HEK293 (cell line): ENCODE data around the gene SLC25A11.

Experiments
- CTCF ChIA-PET: fragments of 350-600 bp; formaldehyde crosslinking; extraction: SDS; loops from one replicate; lab custom pipeline; 2021; ENCODE audit warnings: antibody characterized with exemption; lab: Yijun Ruan, JAX
- POLR2A ChIA-PET: fragments of 300-600 bp; formaldehyde crosslinking; extraction: SDS; loops from one replicate; lab custom pipeline; 2020; ENCODE audit warnings: antibody characterized with exemption, inconsistent platforms; lab: Yijun Ruan, JAX
- H3K27ac ChIP-seq: fragments of 200-500 bp; sonication (Bioruptor generic); 2 replicates; pipeline ENCODE4 v1.5.1; 2014; ENCODE audit warnings: low read depth, low read length, control low read depth, inconsistent platforms; ENCODE audit errors: extremely low read depth
- H3K36me3 ChIP-seq, 2 experiments: fragments of 200-500 bp in 1 of 2; sonication (Bioruptor generic) in 1 of 2; 1 replicate in 1 of 2; 2 replicates in 1 of 2; pipeline ENCODE4 v1.5.1; 2014 to 2017; ENCODE audit warnings: inconsistent platforms in 2 of 2, low read length in 2 of 2; ENCODE audit not compliant: control insufficient read depth in 2 of 2, insufficient read depth in 1 of 2
- H3K4me1 ChIP-seq: fragments of 200-500 bp; sonication (Bioruptor generic); 2 replicates; pipeline ENCODE4 v1.5.1; 2014; ENCODE audit warnings: mild to moderate bottlenecking, low read length, inconsistent platforms; ENCODE audit not compliant: control insufficient read depth, insufficient read depth
- H3K4me3 ChIP-seq: 2 replicates; pipeline ENCODE4 v1.5.1; 2011; ENCODE audit warnings: low read depth, mild to moderate bottlenecking, control low read depth, low read length, moderate library complexity
- H3K9me3 ChIP-seq: fragments of 200-500 bp; sonication (Bioruptor generic); 2 replicates; pipeline ENCODE4 v1.5.1; 2014; ENCODE audit warnings: low read depth, low read length, inconsistent platforms; ENCODE audit not compliant: control insufficient read depth, insufficient read depth
- HOXC10 ChIP-seq: sonication (generic); formaldehyde crosslinking; IDR thresholded peaks from 2 replicates; pipeline ENCODE4 v1.8.1; 2023; ENCODE audit warnings: mild to moderate bottlenecking, missing genetic modification reagents
- HOXD13 ChIP-seq: sonication (generic); formaldehyde crosslinking; IDR thresholded peaks from 2 replicates; pipeline ENCODE4 v1.8.0; 2022; ENCODE audit warnings: missing genetic modification reagents, borderline replicate concordance
- SCRT2 ChIP-seq: fragments of 450-650 bp; formaldehyde crosslinking; IDR thresholded peaks from 2 replicates; pipeline ENCODE4 v1.5.1; 2016; ENCODE audit warnings: missing biosample characterization, missing genetic modification characterization
- ZBTB17 ChIP-seq: fragments of 450-650 bp; formaldehyde crosslinking; IDR thresholded peaks from 2 replicates; pipeline ENCODE4 v1.5.1; 2016; ENCODE audit warnings: missing biosample characterization, missing genetic modification characterization
- ZBTB20 ChIP-seq: fragments of 450-650 bp; formaldehyde crosslinking; IDR thresholded peaks from 2 replicates; pipeline ENCODE4 v1.5.1; 2016; ENCODE audit warnings: missing biosample characterization, missing genetic modification characterization
- ZEB2 ChIP-seq: fragments of 450-650 bp; formaldehyde crosslinking; IDR thresholded peaks from 2 replicates; pipeline ENCODE4 v1.5.1; 2016; ENCODE audit warnings: missing biosample characterization, missing genetic modification characterization
- ZFHX2 ChIP-seq: fragments of 450-650 bp; formaldehyde crosslinking; conservative IDR thresholded peaks from 2 replicates; pipeline ENCODE4 v1.5.1; 2016; ENCODE audit warnings: missing biosample characterization, missing genetic modification characterization
- ZFP69B ChIP-seq: fragments of 450-650 bp; formaldehyde crosslinking; IDR thresholded peaks from 2 replicates; pipeline ENCODE4 v1.5.1; 2016; ENCODE audit warnings: missing biosample characterization, missing genetic modification characterization
- ZIC2 ChIP-seq: fragments of 450-650 bp; formaldehyde crosslinking; IDR thresholded peaks from 2 replicates; pipeline ENCODE4 v1.5.1; 2016; ENCODE audit warnings: missing biosample characterization, missing genetic modification characterization
- ZNF10 ChIP-seq: fragments of 450-650 bp; formaldehyde crosslinking; IDR thresholded peaks from 2 replicates; pipeline ENCODE4 v1.5.1; 2017; ENCODE audit warnings: missing biosample characterization, missing genetic modification characterization
- ZNF221 ChIP-seq: fragments of 450-650 bp; formaldehyde crosslinking; IDR thresholded peaks from 2 replicates; pipeline ENCODE4 v1.5.1; 2017; ENCODE audit warnings: missing biosample characterization, missing genetic modification characterization, borderline replicate concordance
- ZNF23 ChIP-seq: fragments of 450-650 bp; formaldehyde crosslinking; IDR thresholded peaks from 2 replicates; pipeline ENCODE4 v1.5.1; 2016; ENCODE audit warnings: missing biosample characterization, missing genetic modification characterization, borderline replicate concordance
- ZNF274 ChIP-seq, 2 experiments: fragments of 200-500 bp in 1 of 2; fragments of 450-650 bp in 1 of 2; sonication (Bioruptor generic) in 1 of 2; formaldehyde crosslinking in 1 of 2; IDR thresholded peaks; 2 replicates each; pipeline versions ENCODE4 v1.5.1 to v1.6.1; 2014 to 2016; ENCODE audit warnings: borderline replicate concordance in 1 of 2, inconsistent platforms in 1 of 2, low read length in 1 of 2, missing biosample characterization in 1 of 2, missing genetic modification characterization in 1 of 2
- ZNF324 ChIP-seq: fragments of 450-650 bp; formaldehyde crosslinking; IDR thresholded peaks from 2 replicates; pipeline ENCODE4 v1.5.1; 2016; ENCODE audit warnings: missing biosample characterization, missing genetic modification characterization
- ZNF341 ChIP-seq: fragments of 450-650 bp; formaldehyde crosslinking; IDR thresholded peaks from 2 replicates; pipeline ENCODE4; 2016; ENCODE audit warnings: low read depth, missing biosample characterization, missing genetic modification characterization
- ZNF366 ChIP-seq: fragments of 450-650 bp; formaldehyde crosslinking; conservative IDR thresholded peaks from 2 replicates; pipeline ENCODE4 v1.5.1; 2016; ENCODE audit warnings: missing biosample characterization, missing genetic modification characterization
- ZNF394 ChIP-seq: fragments of 450-650 bp; formaldehyde crosslinking; IDR thresholded peaks from 2 replicates; pipeline ENCODE4 v1.5.1; 2016; ENCODE audit warnings: missing biosample characterization, missing genetic modification characterization, mild to moderate bottlenecking, moderate library complexity, borderline replicate concordance
- ZNF398 ChIP-seq: fragments of 450-650 bp; formaldehyde crosslinking; IDR thresholded peaks from 2 replicates; pipeline ENCODE4 v1.5.1; 2017; ENCODE audit warnings: missing biosample characterization, missing genetic modification characterization
- ZNF48 ChIP-seq: fragments of 450-650 bp; formaldehyde crosslinking; IDR thresholded peaks from 2 replicates; pipeline ENCODE4 v1.5.1; 2016; ENCODE audit warnings: missing biosample characterization, missing genetic modification characterization
- ZNF501 ChIP-seq: fragments of 450-650 bp; formaldehyde crosslinking; IDR thresholded peaks from 2 replicates; pipeline ENCODE4 v1.5.1; 2016; ENCODE audit warnings: missing biosample characterization, missing genetic modification characterization
- ZNF530 ChIP-seq: fragments of 450-650 bp; formaldehyde crosslinking; IDR thresholded peaks from 2 replicates; pipeline ENCODE4 v1.5.1; 2016; ENCODE audit warnings: low read depth, missing biosample characterization, missing genetic modification characterization
- ZNF558 ChIP-seq: fragments of 450-650 bp; formaldehyde crosslinking; IDR thresholded peaks from 2 replicates; pipeline ENCODE4 v1.5.1; 2016; ENCODE audit warnings: missing biosample characterization, missing genetic modification characterization
- ZNF596 ChIP-seq: fragments of 450-650 bp; IDR thresholded peaks from 2 replicates; pipeline ENCODE4 v1.5.0; 2018; ENCODE audit warnings: missing biosample characterization, mild to moderate bottlenecking, missing genetic modification characterization, moderate library complexity
- ZNF660 ChIP-seq: fragments of 450-650 bp; IDR thresholded peaks from 2 replicates; pipeline ENCODE4 v1.5.1; 2018; ENCODE audit warnings: missing biosample characterization, mild to moderate bottlenecking, missing genetic modification characterization
- TF ChIP-seq, protein P1 (sequence below): fragments of 450-650 bp; formaldehyde crosslinking; IDR thresholded peaks from 2 replicates; pipeline ENCODE4; 2016; ENCODE audit warnings: missing biosample characterization, missing genetic modification characterization
- TF ChIP-seq, protein P2 (sequence below): fragments of 450-650 bp; formaldehyde crosslinking; IDR thresholded peaks from 2 replicates; pipeline ENCODE4 v1.5.1; 2016; ENCODE audit warnings: missing biosample characterization, missing genetic modification characterization
- TF ChIP-seq, protein P3 (sequence below): fragments of 450-650 bp; formaldehyde crosslinking; IDR thresholded peaks from 2 replicates; pipeline ENCODE4 v1.5.1; 2016; ENCODE audit warnings: missing biosample characterization, missing genetic modification characterization

Gene SLC25A11

GRCh38 chr17:4969047-4969550 lies 29.3 kb upstream of the SLC25A11 start:
- ChIA-PET CTCF (interaction anchor here (0.5 to 3.1 kb wide), 6 partner anchors 11 to 60 kb away, joined by 3 to 19 read pairs (median 4); partner anchors contain the start of genes CAMTA2 and SLC25A11), POLR2A (interaction anchor here (3.6 to 11.3 kb wide), 3 partner anchors 18 to 29 kb away, joined by 40 to 358 read pairs (median 106); partner anchors contain the start of genes CAMTA2, ENO3, PFN1 and RNF167)

DNA sequence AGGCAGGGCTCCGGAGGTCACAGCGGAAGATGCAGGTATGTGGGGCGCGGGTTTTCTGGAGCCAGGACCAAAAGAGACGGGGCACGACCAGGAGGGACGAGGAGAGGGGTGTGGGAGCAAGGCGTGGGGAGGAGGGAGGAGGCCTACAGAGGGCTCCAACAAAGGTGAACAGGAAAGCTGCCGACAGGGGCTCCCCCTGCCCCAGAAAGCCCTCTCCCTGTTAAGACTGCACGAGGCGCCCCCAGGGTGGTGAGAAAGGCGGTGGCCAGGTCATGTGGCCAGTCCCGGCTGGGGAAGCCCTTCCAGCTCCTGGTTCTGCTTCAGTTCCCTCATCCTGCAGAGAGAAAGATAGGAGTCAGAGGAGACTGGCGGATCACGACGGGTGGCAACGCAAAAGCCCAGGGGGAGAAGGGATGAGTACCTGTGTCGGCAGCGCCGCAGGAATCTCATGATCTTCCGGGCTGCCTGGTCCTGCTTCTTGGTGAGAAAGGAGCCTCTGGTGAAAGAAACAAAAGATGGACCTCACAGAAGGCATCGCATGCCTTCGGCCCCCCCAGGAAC lies 28.7 kb upstream of the SLC25A11 start:
- peak overlapping the region; percentile 70 for H3K4me3 ChIP-seq
- H3K36me3 ChIP-seq, result peaks cover 30 to 48% of the 10 kb centered on the region in 2 experiments
- TF ChIP-seq ZNF10 (tag by site-specific recombination) (no peak), ZBTB20 (tag by site-specific recombination) (no peak), ZNF501 (tag by site-specific recombination) (no peak), ZNF221 (tag by site-specific recombination) (no peak), ZNF341 (tag by site-specific recombination) (peak; percentile 30; the same call in 1 of the 2 replicates), ZIC2 (tag by site-specific recombination) (peak; percentile 68), ZNF23 (tag by site-specific recombination) (no peak)
- TF ChIP-seq, protein P1, sequence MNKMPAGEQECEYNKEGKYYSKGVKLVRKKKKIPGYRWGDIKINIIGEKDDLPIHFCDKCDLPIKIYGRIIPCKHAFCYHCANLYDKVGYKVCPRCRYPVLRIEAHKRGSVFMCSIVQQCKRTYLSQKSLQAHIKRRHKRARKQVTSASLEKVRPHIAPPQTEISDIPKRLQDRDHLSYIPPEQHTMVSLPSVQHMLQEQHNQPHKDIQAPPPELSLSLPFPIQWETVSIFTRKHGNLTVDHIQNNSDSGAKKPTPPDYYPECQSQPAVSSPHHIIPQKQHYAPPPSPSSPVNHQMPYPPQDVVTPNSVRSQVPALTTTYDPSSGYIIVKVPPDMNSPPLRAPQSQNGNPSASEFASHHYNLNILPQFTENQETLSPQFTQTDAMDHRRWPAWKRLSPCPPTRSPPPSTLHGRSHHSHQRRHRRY (tag by site-specific recombination), result no peak
- TF ChIP-seq, all 188 proteins: peak for 2
- ChIA-PET POLR2A (interaction anchor here (1.6 to 11.3 kb wide), 6 partner anchors 10 to 264 kb away, joined by 5 to 358 read pairs (median 34); partner anchors contain the start of genes CAMTA2, ENO3, PELP1 and PFN1), CTCF (interaction anchor here (0.6 to 4.0 kb wide), 4 partner anchors 16 to 59 kb away, joined by 3 to 22 read pairs (median 12); partner anchors contain the start of gene CAMTA2)
- Histone ChIP-seq H3K4me1 (peaks cover 15% of the 10 kb centered on the region), H3K27ac (peak overlapping the region; percentile 89), H3K9me3 (peaks cover 3% of the 10 kb centered on the region; the same call in 1 of the 2 replicates)

More at GRCh38 chr17:4969047-4969550, 29.3 kb upstream of the SLC25A11 start:
- peaks cover 15% of the 10 kb centered on the region for H3K4me1 ChIP-seq
- H3K9me3 ChIP-seq, result peaks cover 3% of the 10 kb centered on the region; the same call in 1 of the 2 replicates
- H3K27ac ChIP-seq, result peak overlapping the region; percentile 89
- H3K36me3 ChIP-seq, result peaks cover 33 to 54% of the 10 kb centered on the region in 2 experiments
- TF ChIP-seq, protein P2, sequence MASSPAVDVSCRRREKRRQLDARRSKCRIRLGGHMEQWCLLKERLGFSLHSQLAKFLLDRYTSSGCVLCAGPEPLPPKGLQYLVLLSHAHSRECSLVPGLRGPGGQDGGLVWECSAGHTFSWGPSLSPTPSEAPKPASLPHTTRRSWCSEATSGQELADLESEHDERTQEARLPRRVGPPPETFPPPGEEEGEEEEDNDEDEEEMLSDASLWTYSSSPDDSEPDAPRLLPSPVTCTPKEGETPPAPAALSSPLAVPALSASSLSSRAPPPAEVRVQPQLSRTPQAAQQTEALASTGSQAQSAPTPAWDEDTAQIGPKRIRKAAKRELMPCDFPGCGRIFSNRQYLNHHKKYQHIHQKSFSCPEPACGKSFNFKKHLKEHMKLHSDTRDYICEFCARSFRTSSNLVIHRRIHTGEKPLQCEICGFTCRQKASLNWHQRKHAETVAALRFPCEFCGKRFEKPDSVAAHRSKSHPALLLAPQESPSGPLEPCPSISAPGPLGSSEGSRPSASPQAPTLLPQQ (tag by site-specific recombination), result 0 out of 2 replicates have a peak, but pooled peaks have one; percentile 16
- TF ChIP-seq ZNF48, result no peak
- 0 out of 2 replicates have a peak, but pooled peaks have one; percentile 24 for TF ChIP-seq ZNF558 (tag by site-specific recombination)
- TF ChIP-seq ZNF398 (tag by site-specific recombination), result peak; percentile 25; the same call in 1 of the 2 replicates
- TF ChIP-seq SCRT2 (tag by site-specific recombination), result peak; percentile 65
- TF ChIP-seq, protein P3, sequence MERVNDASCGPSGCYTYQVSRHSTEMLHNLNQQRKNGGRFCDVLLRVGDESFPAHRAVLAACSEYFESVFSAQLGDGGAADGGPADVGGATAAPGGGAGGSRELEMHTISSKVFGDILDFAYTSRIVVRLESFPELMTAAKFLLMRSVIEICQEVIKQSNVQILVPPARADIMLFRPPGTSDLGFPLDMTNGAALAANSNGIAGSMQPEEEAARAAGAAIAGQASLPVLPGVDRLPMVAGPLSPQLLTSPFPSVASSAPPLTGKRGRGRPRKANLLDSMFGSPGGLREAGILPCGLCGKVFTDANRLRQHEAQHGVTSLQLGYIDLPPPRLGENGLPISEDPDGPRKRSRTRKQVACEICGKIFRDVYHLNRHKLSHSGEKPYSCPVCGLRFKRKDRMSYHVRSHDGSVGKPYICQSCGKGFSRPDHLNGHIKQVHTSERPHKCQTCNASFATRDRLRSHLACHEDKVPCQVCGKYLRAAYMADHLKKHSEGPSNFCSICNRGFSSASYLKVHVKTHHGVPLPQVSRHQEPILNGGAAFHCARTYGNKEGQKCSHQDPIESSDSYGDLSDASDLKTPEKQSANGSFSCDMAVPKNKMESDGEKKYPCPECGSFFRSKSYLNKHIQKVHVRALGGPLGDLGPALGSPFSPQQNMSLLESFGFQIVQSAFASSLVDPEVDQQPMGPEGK (tag by site-specific recombination), result peak; percentile 65
- peak; percentile 84 for TF ChIP-seq ZFHX2 (tag by site-specific recombination)
- TF ChIP-seq HOXC10 (CRISPR knock-in tag), result no peak
- TF ChIP-seq ZNF596, result no peak
- 0 out of 2 replicates have a peak, but pooled peaks have one; percentile 52 for TF ChIP-seq ZNF324 (tag by site-specific recombination)
- 0 out of 2 replicates have a peak, but pooled peaks have one; percentile 30 for TF ChIP-seq ZFP69B (tag by site-specific recombination)
- TF ChIP-seq ZNF394 (tag by site-specific recombination), result peak; percentile 29; the same call in 1 of the 2 replicates
- TF ChIP-seq HOXD13 (CRISPR knock-in tag), result no peak
- TF ChIP-seq ZNF274 (IDR thresholded peaks at IDR 0.05; ENCODE audit: low read length), result no peak
- no peak for TF ChIP-seq ZNF274 (tag by site-specific recombination; IDR thresholded peaks at IDR 0.05; ENCODE audit: borderline replicate concordance)
- peak; percentile 26; the same call in 1 of the 2 replicates for TF ChIP-seq ZEB2
- peak; percentile 42; the same call in 1 of the 2 replicates for TF ChIP-seq ZNF530 (tag by site-specific recombination)
- TF ChIP-seq ZBTB17 (tag by site-specific recombination), result peak; percentile 57
- TF ChIP-seq ZNF660, result peak; percentile 33; the same call in 1 of the 2 replicates
- TF ChIP-seq ZNF366, result no peak
- no peak overlapping the region for H3K4me3 ChIP-seq
